Measurements from ENCODE around the gene TTC6. TPM values are rescaled to one million over a fixed set of nuclear protein-coding genes. Genes with fewer than 3 reads are reported as not detected.

The TTC6 gene
- total RNA-seq, 1 experiment from 2014 or later = 0.54 TPM

- POLR2A ChIA-PET = no interaction called here
- in situ Hi-C loops (cut with HindIII; ENCODE audit: low pct_unique_long_range_greater_than_20kb, low sequenced_read_pairs) = no loop called here
These were observed 2.7 kb downstream of the TTC6 start for GRCh38 chr14:37597914-37598746.

GRCh38 chr14:37598747-37599506, 3.5 kb downstream of the TTC6 start:
- Histone ChIP-seq H3K4me1 (ENCODE audit: control insufficient read depth, insufficient read depth, low read length) (no peaks in the 10 kb centered on the region), H3K36me3 (ENCODE audit: control insufficient read depth, insufficient read depth, low read length) (no peaks in the 10 kb centered on the region), H3K9me3 (ENCODE audit: control insufficient read depth, insufficient read depth, low read depth, low read length) (no peaks in the 10 kb centered on the region), H3K27ac (ENCODE audit: low read length) (no peak overlapping the region), H3K4me3 (ENCODE audit: low read depth in 2 of 2, low read length in 2 of 2) (peak overlapping the region; percentile 32 to 43), H3K27me3 (ENCODE audit: control insufficient read depth, insufficient read depth, low read length) (peaks cover 3% of the 10 kb centered on the region)
- TF ChIP-seq, protein P1, sequence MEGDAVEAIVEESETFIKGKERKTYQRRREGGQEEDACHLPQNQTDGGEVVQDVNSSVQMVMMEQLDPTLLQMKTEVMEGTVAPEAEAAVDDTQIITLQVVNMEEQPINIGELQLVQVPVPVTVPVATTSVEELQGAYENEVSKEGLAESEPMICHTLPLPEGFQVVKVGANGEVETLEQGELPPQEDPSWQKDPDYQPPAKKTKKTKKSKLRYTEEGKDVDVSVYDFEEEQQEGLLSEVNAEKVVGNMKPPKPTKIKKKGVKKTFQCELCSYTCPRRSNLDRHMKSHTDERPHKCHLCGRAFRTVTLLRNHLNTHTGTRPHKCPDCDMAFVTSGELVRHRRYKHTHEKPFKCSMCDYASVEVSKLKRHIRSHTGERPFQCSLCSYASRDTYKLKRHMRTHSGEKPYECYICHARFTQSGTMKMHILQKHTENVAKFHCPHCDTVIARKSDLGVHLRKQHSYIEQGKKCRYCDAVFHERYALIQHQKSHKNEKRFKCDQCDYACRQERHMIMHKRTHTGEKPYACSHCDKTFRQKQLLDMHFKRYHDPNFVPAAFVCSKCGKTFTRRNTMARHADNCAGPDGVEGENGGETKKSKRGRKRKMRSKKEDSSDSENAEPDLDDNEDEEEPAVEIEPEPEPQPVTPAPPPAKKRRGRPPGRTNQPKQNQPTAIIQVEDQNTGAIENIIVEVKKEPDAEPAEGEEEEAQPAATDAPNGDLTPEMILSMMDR (IDR thresholded peaks at IDR 0.05) = no peak
- TF ChIP-seq SIN3A (IDR thresholded peaks at IDR 0.05; ENCODE audit: borderline replicate concordance, insufficient read depth, low read depth, low read length) = no peak
- no peak for TF ChIP-seq REST (IDR thresholded peaks at IDR 0.05; ENCODE audit: insufficient read depth in 1 of 2, low read depth in 2 of 2, low read length in 1 of 2)
- no peak for TF ChIP-seq POLR2AphosphoS5 (IDR thresholded peaks at IDR 0.05; ENCODE audit: low read depth, low read length)
- intact Hi-C loops (cut with micrococcal nuclease; ENCODE audit: unreplicated experiment) = no loop called here
- in situ Hi-C loops (cut with HindIII; ENCODE audit: low pct_unique_long_range_greater_than_20kb, low sequenced_read_pairs) = no loop called here
- ChIA-PET POLR2A (no interaction called here), CTCF (interaction anchor here (0.6 kb wide), 1 partner anchor 418 kb away, joined by 3 read pairs; no protein-coding TSS in a partner anchor)
- ATAC-seq (no peak), DNase-seq (ENCODE audit: low read depth, low spot score) (no peak)
- no TSS peak for BruUV-seq (replicated peaks)

More at GRCh38 chr14:37597914-37598746, 2.7 kb downstream of the TTC6 start:
- Histone ChIP-seq H3K27ac (ENCODE audit: low read length) (no peak overlapping the region), H3K9me3 (ENCODE audit: control insufficient read depth, insufficient read depth, low read depth, low read length) (no peaks in the 10 kb centered on the region), H3K36me3 (ENCODE audit: control insufficient read depth, insufficient read depth, low read length) (no peaks in the 10 kb centered on the region), H3K4me3 (ENCODE audit: low read depth in 2 of 2, low read length in 2 of 2) (no peak overlapping the region), H3K4me1 (ENCODE audit: control insufficient read depth, insufficient read depth, low read length) (no peaks in the 10 kb centered on the region), H3K27me3 (ENCODE audit: control insufficient read depth, insufficient read depth, low read length) (peaks cover 3% of the 10 kb centered on the region)
- TF ChIP-seq POLR2AphosphoS5 (IDR thresholded peaks at IDR 0.05; ENCODE audit: low read depth, low read length) (no peak), TCF7L2 (IDR thresholded peaks at IDR 0.05; ENCODE audit: low read depth, low read length) (no peak), REST (IDR thresholded peaks at IDR 0.05; ENCODE audit: insufficient read depth in 1 of 2, low read depth in 2 of 2, low read length in 1 of 2) (no peak), SIN3A (IDR thresholded peaks at IDR 0.05; ENCODE audit: borderline replicate concordance, insufficient read depth, low read depth, low read length) (no peak)
- TF ChIP-seq, protein P1 (IDR thresholded peaks at IDR 0.05) = no peak
- DNase-seq (ENCODE audit: low read depth, low spot score) (no peak), ATAC-seq (no peak)
- no TSS peak for BruUV-seq (replicated peaks)
- intact Hi-C loops (cut with micrococcal nuclease; ENCODE audit: unreplicated experiment) = no loop called here
- CTCF ChIA-PET = no interaction called here

All from Panc1 (cell line).